SK-N-SH (cell line): ENCODE data around the gene SDK1. TPM values are rescaled to one million over a fixed set of nuclear protein-coding genes. Genes with fewer than 3 reads are reported as not detected.

Source experiments
- CTCF ChIA-PET: fragments of 300-600, 350-600 bp; formaldehyde crosslinking; extraction: SDS; loops from one replicate; lab custom pipeline; 2021; lab: Yijun Ruan, JAX
- POLR2A ChIA-PET: fragments of 350-600 bp; sonication (Branson Sonifier 250); formaldehyde crosslinking; extraction: SDS; loops from one replicate; lab custom pipeline; 2020; ENCODE audit warnings: antibody characterized with exemption, inconsistent platforms; lab: Yijun Ruan, JAX
- DNase-seq: peaks from one replicate; pipeline ENCODE4 v3.0.0; 2012
- H2AFZ ChIP-seq: fragments of 200-600 bp; sonication (generic); 2 replicates; pipeline ENCODE4 v1.8.1; 2016; ENCODE audit warnings: antibody characterized with exemption, mild to moderate bottlenecking, low read depth
- H3F3A ChIP-seq: fragments of 200-600 bp; sonication (generic); replicated peaks from 2 replicates; pipeline ENCODE3; 2016; ENCODE audit warnings: antibody characterized with exemption, mild to moderate bottlenecking; ENCODE audit not compliant: insufficient read depth
- H3K27ac ChIP-seq, 2 experiments: fragments of 200-500 bp in 1 of 2; fragments of 200-600 bp in 1 of 2; sonication (Bioruptor generic) in 1 of 2; sonication (generic), shearing (Covaris generic) in 1 of 2; 2 replicates each; pipeline versions ENCODE4 v1.5.1 to v1.6.1; 2014 to 2016; ENCODE audit warnings: low read depth in 2 of 2, inconsistent platforms in 1 of 2, low read length in 1 of 2, mild to moderate bottlenecking in 1 of 2, mixed read lengths in 1 of 2
- H3K27me3 ChIP-seq: fragments of 200-600 bp; sonication (generic), shearing (Covaris generic); 2 replicates; pipeline ENCODE4 v1.6.1; 2016; ENCODE audit warnings: mixed run types; ENCODE audit not compliant: insufficient read depth
- H3K36me3 ChIP-seq, 2 experiments: fragments of 200-500 bp in 1 of 2; fragments of 200-600 bp in 1 of 2; sonication (Bioruptor generic) in 1 of 2; sonication (generic) in 1 of 2; replicated peaks in 1 of 2; 2 replicates each; pipeline versions ENCODE3 to v1.5.1; 2014 to 2016; ENCODE audit warnings: low read length in 1 of 2, mild to moderate bottlenecking in 1 of 2; ENCODE audit not compliant: insufficient read depth in 2 of 2, control insufficient read depth in 1 of 2
- H3K4me1 ChIP-seq, 2 experiments: fragments of 200-500 bp in 1 of 2; fragments of 200-600 bp in 1 of 2; sonication (Bioruptor generic) in 1 of 2; sonication (generic), shearing (Covaris generic) in 1 of 2; 2 replicates each; pipeline versions ENCODE4 v1.5.1 to v1.6.1; 2014 to 2016; ENCODE audit warnings: low read depth in 1 of 2, low read length in 1 of 2, mixed run types in 1 of 2; ENCODE audit not compliant: insufficient read depth in 2 of 2, control insufficient read depth in 1 of 2
- H3K4me2 ChIP-seq: fragments of 200-600 bp; sonication (generic), shearing (Covaris generic); 2 replicates; pipeline ENCODE4 v1.6.1; 2017; ENCODE audit warnings: mixed run types
- H3K4me3 ChIP-seq, 2 experiments: fragments of 200-500 bp in 1 of 2; fragments of 200-600 bp in 1 of 2; sonication (Bioruptor generic) in 1 of 2; sonication (generic), shearing (Covaris generic) in 1 of 2; 2 replicates each; pipeline versions ENCODE4 v1.5.1 to v1.8.1; 2014 to 2016; ENCODE audit warnings: low read depth in 2 of 2, inconsistent platforms in 1 of 2, low read length in 1 of 2, mild to moderate bottlenecking in 1 of 2, mixed read lengths in 1 of 2, moderate library complexity in 1 of 2
- H3K79me2 ChIP-seq: fragments of 200-600 bp; sonication (generic); 2 replicates; pipeline ENCODE4 v1.8.1; 2017; ENCODE audit warnings: mild to moderate bottlenecking; ENCODE audit not compliant: insufficient read depth
- H3K9ac ChIP-seq: fragments of 200-600 bp; sonication (generic); 2 replicates; pipeline ENCODE4 v1.6.1; 2017; ENCODE audit warnings: mixed run types
- H3K9me2 ChIP-seq: fragments of 200-600 bp; sonication (generic); 2 replicates; pipeline ENCODE4 v1.6.1; 2017; ENCODE audit warnings: mixed run types
- H3K9me3 ChIP-seq: fragments of 200-600 bp; sonication (generic); 2 replicates; pipeline ENCODE4 v1.6.1; 2017; ENCODE audit warnings: mixed run types, mild to moderate bottlenecking, moderate library complexity
- H4K20me1 ChIP-seq: fragments of 200-600 bp; sonication (generic); 2 replicates; pipeline ENCODE4 v1.6.1; 2017; ENCODE audit warnings: mild to moderate bottlenecking, mixed run types; ENCODE audit not compliant: insufficient read depth
- CHD2 ChIP-seq: fragments of 150-350 bp; IDR thresholded peaks from 2 replicates; pipeline ENCODE4 v1.6.1; 2018; ENCODE audit warnings: low read length; ENCODE audit not compliant: partially characterized antibody
- CTCF ChIP-seq: fragments of 200-600 bp; sonication (generic); IDR thresholded peaks from 2 replicates; pipeline ENCODE4 v1.6.1; 2017; ENCODE audit warnings: antibody characterized with exemption, mild to moderate bottlenecking, moderate library complexity
- EZH2phosphoT487 ChIP-seq: fragments of 200-600 bp; sonication (generic); IDR thresholded peaks from 2 replicates; pipeline ENCODE4 v1.6.1; 2017; ENCODE audit warnings: low read depth, mixed run types, mild to moderate bottlenecking, antibody characterized with exemption, moderate library complexity, borderline replicate concordance
- FOXJ3 ChIP-seq: sonication (generic); formaldehyde crosslinking; IDR thresholded peaks from 2 replicates; pipeline ENCODE4 v1.5.1; 2020; ENCODE audit warnings: mild to moderate bottlenecking, missing genetic modification reagents
- GABPA ChIP-seq: IDR thresholded peaks from 2 replicates; pipeline ENCODE4 v1.4.0; 2012; ENCODE audit warnings: low read depth, mild to moderate bottlenecking
- GATA2 ChIP-seq: sonication (generic); formaldehyde crosslinking; IDR thresholded peaks from 2 replicates; pipeline ENCODE4 v1.5.0; 2020; ENCODE audit warnings: mild to moderate bottlenecking, missing genetic modification reagents
- JUND ChIP-seq: IDR thresholded peaks from 2 replicates; pipeline ENCODE4 v1.4.0; 2012
- MAX ChIP-seq: IDR thresholded peaks from 2 replicates; pipeline ENCODE4 v1.4.0; 2012; ENCODE audit warnings: low read depth
- MEF2A ChIP-seq: IDR thresholded peaks from 2 replicates; pipeline ENCODE4 v1.4.0; 2012; ENCODE audit warnings: low read depth, borderline replicate concordance
- MXI1 ChIP-seq: IDR thresholded peaks from 2 replicates; pipeline ENCODE4 v1.6.1; 2012; ENCODE audit warnings: mild to moderate bottlenecking, low read depth, low read length, improper control_type of control experiment
- RAD21 ChIP-seq: IDR thresholded peaks from 2 replicates; pipeline ENCODE4 v1.6.1; 2012; ENCODE audit warnings: mild to moderate bottlenecking, low read length
- REST ChIP-seq: IDR thresholded peaks from 2 replicates; pipeline ENCODE4 v1.6.1; 2012; ENCODE audit warnings: mild to moderate bottlenecking, low read depth, low read length, moderate library complexity
- RFX5 ChIP-seq: IDR thresholded peaks from 2 replicates; pipeline ENCODE4 v1.6.1; 2012; ENCODE audit warnings: mild to moderate bottlenecking, improper control_type of control experiment, low read length
- SIN3A ChIP-seq: IDR thresholded peaks from 2 replicates; pipeline ENCODE4 v1.6.1; 2012; ENCODE audit warnings: low read depth, mild to moderate bottlenecking, low read length, moderate library complexity, borderline replicate concordance
- SMC3 ChIP-seq: IDR thresholded peaks from 2 replicates; pipeline ENCODE4 v1.6.1; 2012; ENCODE audit warnings: low read depth, low read length, improper control_type of control experiment
- TAF1 ChIP-seq: IDR thresholded peaks from 2 replicates; pipeline ENCODE4 v1.6.1; 2012; ENCODE audit warnings: low read depth, mild to moderate bottlenecking, low read length, moderate library complexity, borderline replicate concordance
- TEAD4 ChIP-seq: IDR thresholded peaks from 2 replicates; pipeline ENCODE4 v1.4.0; 2012; ENCODE audit warnings: mild to moderate bottlenecking, borderline replicate concordance; ENCODE audit not compliant: insufficient read depth
- USF2 ChIP-seq: fragments of 150-350 bp; IDR thresholded peaks from 2 replicates; pipeline ENCODE4 v1.6.1; 2017; ENCODE audit warnings: antibody characterized with exemption, low read length, low read depth, borderline replicate concordance
- YY1 ChIP-seq: IDR thresholded peaks from 2 replicates; pipeline ENCODE4 v1.4.0; 2012; ENCODE audit warnings: low read depth, mild to moderate bottlenecking
- WGBS: methylation state at CpG from one replicate; pipeline ENCODE4 v1.1.6; 2017; ENCODE audit warnings: low lambda C conversion rate; 5-methylcytosine and 5-hydroxymethylcytosine counted together
- polyA plus RNA-seq, 3 experiments: library from polyadenylated mRNA; depleted of rRNA; stranded (reverse); fragments of >200 nt; gene quantifications; 2 replicates each; pipeline ENCODE4 v1.2.3, GENCODE V29; 2012
- TF ChIP-seq, protein P1 (sequence below): IDR thresholded peaks from 2 replicates; pipeline ENCODE4; 2012

The SDK1 gene
- polyA plus RNA-seq, 1 of the 3 experiments (the other 2 are of a cell fraction): 1.2 TPM

DNA sequence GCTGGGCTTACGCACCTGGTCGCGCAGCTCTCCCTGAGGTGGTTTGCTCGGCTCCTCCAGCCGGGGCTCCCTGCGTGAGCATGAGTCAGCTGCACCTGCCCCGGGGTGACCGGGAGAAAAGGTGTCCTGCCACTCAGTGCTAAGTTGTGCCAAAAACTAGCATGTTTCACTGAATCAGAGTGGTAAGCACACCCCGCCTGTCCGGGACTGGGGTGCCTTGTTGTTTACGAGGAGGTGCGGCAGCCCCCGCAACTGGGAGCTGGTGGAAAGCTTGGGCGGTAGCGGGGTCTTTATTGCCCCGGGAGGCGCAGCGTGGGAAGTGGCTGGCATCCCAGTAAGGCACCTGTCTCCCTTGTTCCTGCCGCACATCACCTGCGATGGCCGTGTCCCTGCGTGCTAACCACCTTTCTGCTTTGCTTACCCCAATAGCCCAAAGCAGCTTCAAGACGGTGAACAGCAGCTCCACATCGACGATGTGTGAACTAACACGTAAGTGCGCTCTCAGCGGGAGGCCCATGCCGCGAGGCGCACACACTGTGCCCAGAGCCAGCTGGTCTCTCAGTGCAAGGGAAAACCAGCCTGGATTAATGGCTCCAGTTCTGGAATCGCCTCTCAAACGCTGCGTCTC, 874.4 kb downstream of the SDK1 start:
- TF ChIP-seq JUND (no peak), RFX5 (no peak), MEF2A (no peak), SIN3A (no peak), CTCF (no peak), GATA2 (CRISPR knock-in tag) (no peak), GABPA (no peak), EZH2phosphoT487 (no peak), YY1 (no peak), REST (no peak)
- TF ChIP-seq, all 33 proteins: peak for 0
- no peak overlapping the region for H3K4me2 ChIP-seq
- H3K27me3 ChIP-seq: no peaks in the 10 kb centered on the region
- DNase-seq: no peak
- CTCF ChIA-PET: interaction anchor here (1.3 to 1.5 kb wide), 2 partner anchors 8 to 12 kb away, joined by 3 to 4 read pairs; no protein-coding TSS in a partner anchor
- no peak overlapping the region for H3K4me3 ChIP-seq
- H3K36me3 ChIP-seq: no peaks in the 10 kb centered on the region
- no peak overlapping the region for H3K9ac ChIP-seq
- H3K9me3 ChIP-seq: no peaks in the 10 kb centered on the region
- WGBS: 85% methylated on average over 33 of the region's 34 CpGs
- H2AFZ ChIP-seq: no peak overlapping the region
- H3F3A ChIP-seq: no peaks in the 10 kb centered on the region
- no peaks in the 10 kb centered on the region; a peak in 1 of 4 replicates for H3K4me1 ChIP-seq
- POLR2A ChIA-PET: no interaction called here
- no peaks in the 10 kb centered on the region for H3K79me2 ChIP-seq
- H3K9me2 ChIP-seq: no peaks in the 10 kb centered on the region
- no peaks in the 10 kb centered on the region for H4K20me1 ChIP-seq
- H3K27ac ChIP-seq: no peak overlapping the region

DNA sequence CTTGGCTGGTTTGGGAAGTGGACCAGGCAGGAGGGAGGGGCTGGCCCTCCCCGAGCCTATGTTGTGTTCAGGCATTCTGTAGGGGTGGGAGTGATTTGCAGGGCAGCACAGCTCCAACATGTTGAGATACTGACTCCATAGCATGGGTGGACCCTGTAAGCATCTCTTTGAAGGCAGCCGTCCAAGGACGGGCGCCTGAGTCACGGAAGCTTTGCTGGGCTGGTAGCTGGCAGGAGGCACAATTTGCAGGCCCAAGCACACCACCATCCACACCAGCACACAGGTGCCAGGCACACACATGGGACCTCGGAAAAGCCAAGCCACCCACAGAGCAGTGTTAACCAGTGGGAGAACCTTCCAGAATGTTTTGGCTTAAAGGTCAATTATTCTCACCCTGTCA, 875.9 kb downstream of the SDK1 start:
- no peaks in the 10 kb centered on the region for H3K9me3 ChIP-seq
- no peaks in the 10 kb centered on the region for H3F3A ChIP-seq
- ChIA-PET CTCF (no interaction called here), POLR2A (no interaction called here)
- no peaks in the 10 kb centered on the region for H3K9me2 ChIP-seq
- H3K9ac ChIP-seq: no peak overlapping the region
- no peak for DNase-seq
- no peak overlapping the region for H3K4me3 ChIP-seq
- no peaks in the 10 kb centered on the region for H3K27me3 ChIP-seq
- H3K79me2 ChIP-seq: no peaks in the 10 kb centered on the region
- no peaks in the 10 kb centered on the region for H4K20me1 ChIP-seq
- no peak overlapping the region for H2AFZ ChIP-seq
- H3K4me1 ChIP-seq: no peaks in the 10 kb centered on the region; a peak in 1 of 4 replicates
- H3K36me3 ChIP-seq: no peaks in the 10 kb centered on the region
- WGBS: 64% methylated on average over 6 of the region's 6 CpGs
- no peak overlapping the region for H3K27ac ChIP-seq
- no peak overlapping the region for H3K4me2 ChIP-seq
- TF ChIP-seq USF2 (no peak), MXI1 (no peak), TEAD4 (no peak), MAX (no peak), SMC3 (no peak), GABPA (no peak), CHD2 (no peak), RAD21 (no peak), FOXJ3 (CRISPR knock-in tag) (no peak), RFX5 (no peak), TAF1 (no peak), JUND (no peak)
- TF ChIP-seq, protein P1, sequence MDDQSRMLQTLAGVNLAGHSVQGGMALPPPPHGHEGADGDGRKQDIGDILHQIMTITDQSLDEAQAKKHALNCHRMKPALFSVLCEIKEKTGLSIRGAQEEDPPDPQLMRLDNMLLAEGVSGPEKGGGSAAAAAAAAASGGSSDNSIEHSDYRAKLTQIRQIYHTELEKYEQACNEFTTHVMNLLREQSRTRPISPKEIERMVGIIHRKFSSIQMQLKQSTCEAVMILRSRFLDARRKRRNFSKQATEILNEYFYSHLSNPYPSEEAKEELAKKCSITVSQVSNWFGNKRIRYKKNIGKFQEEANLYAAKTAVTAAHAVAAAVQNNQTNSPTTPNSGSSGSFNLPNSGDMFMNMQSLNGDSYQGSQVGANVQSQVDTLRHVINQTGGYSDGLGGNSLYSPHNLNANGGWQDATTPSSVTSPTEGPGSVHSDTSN: no peak
